Lung microvascular endothelial cell (primary cell): Measurements from ENCODE around the gene PFKFB3. TPM values are rescaled to one million over a fixed set of nuclear protein-coding genes. Genes with fewer than 3 reads are reported as not detected.
"Not testable (repeated sequence)": the region's sequence is repeated elsewhere in the genome, so short reads cannot be mapped to it uniquely, and the experiment has no call there.

Experiments used
- DNase-seq, 2 donors: peaks; one replicate each; pipeline versions ENCODE4 v3.0.0 to v3.0.0-alpha.2; 2010; ENCODE audit warnings: low read depth in 2 of 2
- total RNA-seq: library from RNA; depleted of rRNA; stranded (reverse); fragments of >200 nt; gene quantifications from 2 replicates; pipeline ENCODE4 v1.2.1, GENCODE V29; 2014

The PFKFB3 gene
- 12.9 and 21.0 TPM in 2 replicates for total RNA-seq

DNA sequence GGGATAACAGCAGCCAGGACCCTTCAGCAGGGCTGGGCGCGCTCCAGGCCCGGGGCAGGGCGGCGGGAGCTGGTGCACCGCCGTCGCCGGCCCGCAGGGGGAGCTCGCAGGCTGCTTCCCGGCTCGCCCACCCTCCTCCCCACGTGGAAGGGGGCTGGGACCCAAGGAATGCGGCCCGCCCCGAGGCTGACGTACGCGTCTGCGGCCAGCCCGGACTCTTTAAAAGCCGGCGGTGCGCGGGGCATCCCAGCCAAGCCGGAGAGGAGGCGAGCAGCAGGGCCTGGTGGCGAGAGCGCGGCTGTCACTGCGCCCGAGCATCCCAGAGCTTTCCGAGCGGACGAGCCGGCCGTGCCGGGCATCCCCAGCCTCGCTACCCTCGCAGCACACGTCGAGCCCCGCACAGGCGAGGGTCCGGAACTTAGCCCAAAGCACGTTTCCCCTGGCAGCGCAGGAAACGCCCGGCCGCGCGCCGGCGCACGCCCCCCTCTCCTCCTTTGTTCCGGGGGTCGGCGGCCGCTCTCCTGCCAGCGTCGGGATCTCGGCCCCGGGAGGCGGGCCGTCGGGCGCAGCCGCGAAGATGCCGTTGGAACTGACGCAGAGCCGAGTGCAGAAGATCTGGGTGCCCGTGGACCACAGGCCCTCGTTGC, at the start of gene PFKFB3:
PFKFB3 (plus strand) TSS at position 249 of the 647 bp plus-strand sequence; CDS start at position 578, 329 bp downstream.
- DNase-seq = peak; percentile 96

DNA sequence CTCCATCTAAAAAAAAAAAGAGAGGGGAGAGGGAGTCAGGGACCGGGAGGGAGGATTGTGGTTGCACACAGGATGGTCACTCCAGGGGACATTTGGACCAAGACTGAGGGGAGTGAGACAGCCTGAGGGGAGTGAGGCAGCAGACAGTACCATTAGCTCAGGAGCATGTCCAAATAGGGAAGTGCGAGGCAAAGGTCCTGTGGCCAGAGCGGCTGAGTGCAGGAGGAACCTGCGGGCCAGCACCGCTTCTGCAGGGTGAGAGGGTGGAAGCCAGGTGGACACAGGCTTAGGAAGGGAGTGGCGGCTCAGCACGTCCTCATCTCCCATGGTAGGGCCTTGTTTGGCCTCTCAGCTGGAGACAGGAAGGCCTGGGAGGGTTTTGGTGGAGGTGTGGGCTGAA, 48.9 kb upstream of the PFKFB3 start:
- DNase-seq = no peak

DNA sequence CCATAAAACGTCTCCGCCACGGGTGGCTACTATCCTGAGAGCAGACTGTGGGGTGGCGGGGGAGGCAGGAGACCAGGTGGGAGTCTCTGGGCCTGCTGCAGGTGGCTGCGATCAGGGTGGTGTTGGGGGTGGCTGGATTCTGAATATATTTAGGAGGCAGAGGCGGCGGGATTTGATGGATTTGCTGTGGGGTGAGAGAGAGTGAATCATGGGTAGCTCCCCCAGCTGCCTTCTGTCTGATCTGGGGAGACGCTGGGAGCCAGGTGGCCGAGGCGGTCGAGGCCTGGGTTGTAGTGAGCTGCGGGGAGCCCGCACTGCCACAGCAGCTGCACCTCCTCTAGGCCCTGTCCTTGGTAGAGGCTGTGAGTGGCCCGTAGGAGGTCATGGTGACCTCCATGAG, 48.2 kb upstream of the PFKFB3 start:
- DNase-seq = no peak

DNA sequence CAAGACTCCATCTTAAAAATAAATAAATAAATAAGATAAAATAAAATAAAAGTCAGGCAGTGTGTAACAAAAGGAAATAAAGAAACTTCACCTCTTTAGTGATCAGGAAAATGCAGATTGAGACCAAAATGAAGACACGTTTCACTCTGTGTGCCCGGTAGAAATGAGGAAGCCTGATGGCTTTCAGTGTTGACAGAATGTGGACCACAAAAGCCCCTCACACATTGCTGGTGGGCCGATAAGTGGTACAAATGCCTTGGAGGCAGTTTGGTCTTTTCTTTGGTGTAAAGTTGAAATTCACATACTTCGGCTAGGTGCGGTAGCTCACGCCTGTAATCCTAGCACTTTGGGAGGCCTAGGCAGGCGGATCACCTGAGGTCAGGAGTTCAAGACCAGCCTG, 44.5 kb upstream of the PFKFB3 start:
- DNase-seq = no peak

DNA sequence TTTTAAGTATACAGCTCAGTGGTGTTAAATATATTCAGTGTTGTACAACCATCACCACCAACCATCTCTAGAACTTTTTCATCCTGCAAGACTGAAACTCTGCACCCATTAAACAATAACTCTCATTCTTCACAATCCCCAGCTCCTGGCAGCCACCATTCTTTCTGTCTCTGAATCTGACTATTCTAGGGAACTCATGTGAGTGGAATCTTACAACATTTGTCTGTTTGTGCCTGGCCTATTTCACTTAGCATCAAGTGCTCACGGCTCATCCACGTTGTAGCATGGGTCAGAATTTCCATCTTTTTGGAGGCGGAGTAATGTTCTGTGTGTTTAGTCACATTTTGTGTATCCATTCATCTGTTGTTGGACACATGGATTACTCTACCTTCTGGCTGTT, 40.8 kb upstream of the PFKFB3 start:
- peak in 1 of 2 donors; percentile 43 for DNase-seq

DNA sequence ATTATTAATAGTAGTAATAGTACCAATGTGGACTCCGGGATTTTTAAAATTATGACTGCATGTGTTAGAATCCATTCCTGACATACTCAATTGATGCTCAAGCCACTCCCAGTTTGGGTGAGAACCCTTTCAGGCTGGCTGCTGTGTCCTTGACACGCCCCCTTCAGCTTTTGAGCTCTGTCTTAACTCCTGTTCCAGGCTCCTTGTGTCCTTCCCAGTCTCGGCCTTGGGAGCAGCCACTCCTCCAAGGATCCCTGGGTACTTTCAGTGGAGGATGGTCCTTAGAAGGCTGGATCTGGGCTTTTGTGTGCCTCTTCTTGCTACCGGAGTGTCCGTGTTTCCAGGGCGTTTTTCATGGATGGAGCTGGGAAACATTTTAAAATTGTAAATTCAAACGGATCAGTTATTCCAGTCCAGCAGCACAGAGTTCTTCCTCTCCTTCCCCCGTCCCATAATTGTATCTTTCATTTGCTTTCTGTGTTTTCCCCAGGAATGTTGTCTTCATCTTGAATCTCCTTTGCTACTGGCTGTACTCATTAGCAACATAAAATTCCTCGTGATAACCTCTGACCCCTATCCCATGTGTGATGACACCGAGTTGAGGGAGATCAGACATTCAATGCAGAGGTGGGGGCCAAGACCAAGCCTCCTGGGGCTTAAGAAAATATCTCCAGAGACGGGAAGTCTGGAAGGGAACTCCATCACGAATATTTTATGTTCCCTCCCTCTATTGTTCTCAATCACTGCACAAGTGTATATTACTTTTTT, 40.0 kb upstream of the PFKFB3 start:
- no peak for DNase-seq

DNA sequence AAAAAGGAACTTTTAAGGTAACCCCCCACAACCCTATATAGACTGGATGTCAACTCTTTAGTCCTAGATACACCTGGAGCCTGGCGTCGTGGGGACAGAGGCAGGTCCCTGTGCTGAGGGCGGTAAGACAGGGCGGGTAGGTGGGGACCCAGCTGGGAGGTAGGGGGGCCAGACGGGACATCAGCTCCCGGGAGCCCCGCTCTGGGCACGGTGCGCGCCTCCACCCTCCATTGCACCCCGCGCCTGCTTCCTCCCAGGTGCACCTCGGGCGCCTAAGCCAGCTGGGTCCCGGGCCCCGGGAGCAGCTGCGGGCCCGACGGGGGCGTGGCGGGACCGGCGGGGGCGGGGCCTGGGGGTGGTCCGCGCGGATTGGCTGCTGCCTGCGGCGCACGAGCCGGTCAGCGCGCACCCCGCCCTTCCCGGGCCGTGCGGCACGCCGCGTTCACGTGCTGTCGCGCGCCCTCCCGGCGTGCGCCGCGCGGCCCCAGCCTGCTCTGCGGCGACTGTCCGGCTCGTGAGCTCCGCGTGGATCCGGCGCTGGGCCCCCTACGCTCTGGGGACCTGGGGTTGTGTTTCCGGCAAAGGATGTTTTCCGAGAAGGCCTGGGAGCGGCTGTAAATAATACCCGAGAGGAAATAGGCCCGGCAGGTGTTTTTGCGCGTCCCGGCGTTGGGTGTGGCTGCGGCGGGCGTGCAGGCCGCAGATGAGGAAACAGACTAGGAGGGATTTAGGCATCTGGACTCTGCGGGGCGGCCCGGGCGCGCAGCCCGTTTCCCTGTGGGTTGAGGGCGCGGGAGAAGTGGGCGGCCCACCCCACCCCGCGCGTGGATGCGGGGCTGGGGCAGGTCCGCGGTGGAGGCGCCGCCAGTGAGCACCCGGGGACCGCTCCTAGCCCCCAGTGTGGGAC, 39.1 kb upstream of the PFKFB3 start:
- DNase-seq = peak; percentile 91 to 94

DNA sequence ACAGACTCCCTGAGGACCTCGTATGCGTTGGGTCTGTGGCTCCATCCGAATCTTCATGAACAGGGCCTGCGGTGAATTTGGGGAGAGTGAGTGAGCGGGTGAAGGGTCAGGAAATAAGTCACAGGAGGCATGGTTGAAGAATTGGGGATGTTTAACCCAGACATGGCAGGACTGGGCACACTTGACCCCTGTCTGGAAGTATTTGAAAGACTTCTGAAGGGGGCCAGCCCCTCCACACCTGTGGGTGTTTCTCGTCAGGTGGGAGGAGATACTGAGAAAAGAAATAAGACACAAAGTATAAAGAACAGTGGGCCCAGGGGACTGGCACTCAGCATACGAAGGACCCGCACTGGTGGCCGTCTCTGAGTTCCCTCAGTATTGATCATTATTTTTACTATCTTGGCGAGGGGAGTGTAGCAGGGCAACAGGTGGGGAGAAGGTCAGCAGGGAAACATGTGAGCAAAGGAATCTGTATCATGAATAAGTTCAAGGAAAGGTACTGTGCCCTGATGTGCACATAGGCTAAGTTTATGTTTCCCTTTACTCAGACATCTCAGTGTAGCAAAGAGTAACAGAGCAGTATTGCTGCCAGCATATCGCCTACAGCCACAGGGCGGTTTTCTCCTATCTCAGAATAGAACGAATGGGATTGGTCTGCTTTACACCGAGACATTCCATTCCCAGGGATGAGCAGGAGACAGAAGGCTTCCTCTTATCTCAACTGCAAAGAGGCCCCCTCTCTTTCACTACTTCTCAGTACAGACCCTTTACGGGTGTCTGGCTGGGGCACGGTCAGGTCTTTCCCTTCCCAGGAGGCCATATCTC, 38.2 kb upstream of the PFKFB3 start:
- no peak for DNase-seq

DNA sequence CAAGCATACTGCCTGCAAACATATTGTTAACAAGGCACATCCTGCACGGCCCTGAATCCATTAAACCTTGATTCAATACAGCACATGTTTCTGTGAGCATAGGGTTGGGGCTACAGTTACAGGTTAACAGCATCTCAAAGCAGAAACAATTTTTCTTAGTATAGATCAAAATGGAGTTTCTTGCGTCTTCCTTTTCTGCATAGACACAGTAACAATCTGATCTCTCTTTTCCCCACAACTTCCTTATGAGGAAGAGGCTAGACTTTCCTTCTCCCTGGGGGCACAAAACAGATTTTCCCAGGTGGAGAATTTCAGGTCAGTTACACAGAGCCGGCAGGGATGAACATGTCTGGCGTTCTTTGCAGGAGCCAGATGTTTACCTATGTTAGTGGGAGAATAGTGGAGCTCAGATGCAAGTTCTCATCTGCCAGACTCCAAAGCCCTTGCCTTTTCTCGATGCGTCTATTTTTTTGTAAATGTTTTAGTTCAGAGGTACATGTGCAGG, 37.5 kb upstream of the PFKFB3 start:
- no peak for DNase-seq

DNA sequence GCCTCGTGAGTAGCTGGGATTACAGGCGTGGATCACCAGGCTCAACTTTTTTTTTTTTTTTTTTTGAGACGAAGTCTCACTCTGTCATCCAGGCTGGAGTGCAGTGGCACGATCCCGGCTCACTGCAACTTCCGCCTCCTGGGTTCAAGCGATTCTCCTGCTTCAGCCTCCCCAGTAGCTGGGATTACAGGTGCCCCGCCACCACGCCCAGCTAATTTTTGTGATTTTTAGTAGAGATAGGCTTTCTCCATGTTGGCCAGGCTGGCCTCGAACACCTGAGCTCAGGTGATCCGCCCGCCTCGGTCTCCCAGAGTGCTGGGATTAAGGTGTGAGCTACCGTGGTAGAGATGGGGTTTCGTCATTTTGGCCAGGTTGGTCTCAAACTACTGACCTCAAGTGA, 36.8 kb upstream of the PFKFB3 start:
- DNase-seq = not testable (repeated sequence)

DNA sequence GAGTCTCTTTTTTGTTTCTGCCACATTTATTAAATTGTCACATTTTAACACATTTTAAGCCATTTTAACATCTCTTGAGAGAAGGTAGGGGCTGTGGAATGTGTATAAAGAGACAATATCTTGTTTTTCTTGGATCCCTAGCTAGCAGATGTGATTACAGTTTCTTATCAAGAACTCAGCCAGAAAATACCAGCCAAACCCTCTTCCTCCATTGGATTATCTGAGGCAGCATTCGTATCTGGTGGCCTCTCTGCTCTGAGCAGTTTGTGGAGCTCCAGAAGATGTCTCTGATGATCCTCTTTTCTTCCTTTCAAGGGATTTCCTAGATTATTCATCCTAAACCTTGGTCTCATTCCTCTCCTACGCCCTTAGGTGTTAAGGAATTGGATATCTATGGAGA, 35.3 kb upstream of the PFKFB3 start:
- DNase-seq = no peak

DNA sequence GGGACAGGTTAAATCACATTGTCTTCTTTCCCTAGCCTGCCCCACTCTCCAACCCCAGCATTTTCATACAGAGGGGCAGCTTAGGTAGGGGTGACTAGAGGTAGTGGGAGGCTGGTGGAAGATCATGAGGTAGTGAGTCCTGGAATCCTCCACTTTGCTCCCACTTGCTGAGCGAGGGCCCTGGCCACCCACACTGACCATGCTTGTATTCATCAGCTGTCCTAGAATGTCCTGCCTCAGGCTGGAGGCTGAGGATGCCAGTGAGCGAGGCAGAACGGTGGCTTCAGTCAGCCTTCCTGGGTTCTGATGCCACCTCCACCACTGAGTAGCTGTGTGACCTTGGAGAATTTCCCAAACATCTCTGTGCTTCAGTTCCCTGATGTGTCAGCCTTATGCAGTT, 34.6 kb upstream of the PFKFB3 start:
- DNase-seq = no peak

DNA sequence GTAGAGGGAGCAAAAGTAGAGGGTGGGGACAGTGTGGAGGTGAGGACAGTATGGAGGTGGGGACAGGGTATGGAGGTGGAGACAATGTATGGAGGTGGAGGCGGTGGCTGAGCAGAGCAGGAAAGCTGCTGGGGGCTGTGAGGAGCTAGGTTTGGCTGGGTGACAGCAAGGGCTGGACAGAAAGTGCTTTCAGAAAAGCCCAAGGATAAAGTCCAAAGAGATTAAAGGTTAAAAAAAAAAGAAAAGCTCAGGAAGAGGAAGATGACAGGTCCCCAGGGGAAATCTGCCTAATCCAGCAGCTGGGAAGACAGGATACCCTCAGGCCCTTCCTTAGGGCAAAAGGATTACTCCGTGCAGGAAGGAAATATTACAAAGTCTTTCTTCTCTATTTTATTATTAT, 32.1 kb upstream of the PFKFB3 start:
- peak in 1 of 2 donors; percentile 85 for DNase-seq

DNA sequence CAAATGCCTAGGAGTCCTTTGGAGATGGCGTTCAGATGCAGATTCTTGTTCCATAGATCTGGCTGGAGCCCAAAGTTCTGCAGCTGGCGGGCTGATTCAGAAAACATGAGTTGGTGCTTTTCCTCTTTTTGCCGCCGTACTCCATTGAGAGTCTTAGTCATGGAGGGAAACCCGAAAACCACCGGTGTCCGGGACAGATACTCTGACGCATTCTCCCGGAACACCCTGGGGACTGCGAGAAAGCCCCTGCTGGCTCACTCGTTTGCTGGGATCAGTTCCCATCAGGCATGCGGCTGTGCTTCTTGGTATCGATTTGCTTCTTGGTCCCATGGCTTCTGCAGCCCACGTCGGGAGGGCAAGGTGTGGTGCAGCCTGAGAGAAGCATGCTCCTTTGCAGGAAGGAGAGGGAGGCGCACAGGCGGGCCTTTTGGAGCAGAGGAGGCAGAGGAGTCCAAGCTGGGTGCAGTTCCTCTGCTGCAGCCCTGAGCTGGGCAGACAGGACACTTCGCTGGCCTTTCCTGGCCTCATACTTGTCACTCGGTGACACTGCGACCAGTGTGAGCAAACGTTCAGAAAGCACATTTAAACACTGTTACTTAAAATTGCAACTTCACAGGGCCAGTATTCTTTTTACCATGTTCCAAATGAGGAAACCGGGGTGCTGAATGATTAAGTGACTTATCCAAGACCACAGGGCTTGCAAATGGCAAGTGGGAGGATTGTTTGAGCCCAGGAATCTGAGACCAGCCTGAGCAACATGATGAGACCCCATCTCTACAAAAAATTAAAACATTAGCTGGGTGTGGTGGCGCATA, 30.6 kb upstream of the PFKFB3 start:
- peak; percentile 75 to 97 for DNase-seq

DNA sequence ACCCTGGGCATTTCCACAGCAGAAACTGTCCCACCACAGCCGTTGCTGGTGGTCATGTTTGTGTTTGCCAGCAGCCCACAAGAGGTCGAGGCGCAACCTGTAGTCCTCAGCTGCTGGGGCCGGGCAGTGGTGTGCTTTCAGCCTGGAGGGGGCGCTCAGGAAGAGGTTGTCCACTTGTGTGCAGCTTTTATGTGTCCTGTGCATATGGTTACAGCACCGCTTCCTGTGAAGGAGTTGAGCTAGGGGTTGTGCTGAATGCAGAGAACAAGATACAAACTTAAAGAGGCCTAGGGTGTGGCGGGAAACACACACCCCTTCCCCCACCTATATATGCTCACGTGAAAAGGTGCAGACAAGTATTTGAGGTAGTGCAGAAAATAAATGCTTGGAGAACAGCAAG, 29.5 kb upstream of the PFKFB3 start:
- peak in 1 of 2 donors; percentile 59 for DNase-seq

DNA sequence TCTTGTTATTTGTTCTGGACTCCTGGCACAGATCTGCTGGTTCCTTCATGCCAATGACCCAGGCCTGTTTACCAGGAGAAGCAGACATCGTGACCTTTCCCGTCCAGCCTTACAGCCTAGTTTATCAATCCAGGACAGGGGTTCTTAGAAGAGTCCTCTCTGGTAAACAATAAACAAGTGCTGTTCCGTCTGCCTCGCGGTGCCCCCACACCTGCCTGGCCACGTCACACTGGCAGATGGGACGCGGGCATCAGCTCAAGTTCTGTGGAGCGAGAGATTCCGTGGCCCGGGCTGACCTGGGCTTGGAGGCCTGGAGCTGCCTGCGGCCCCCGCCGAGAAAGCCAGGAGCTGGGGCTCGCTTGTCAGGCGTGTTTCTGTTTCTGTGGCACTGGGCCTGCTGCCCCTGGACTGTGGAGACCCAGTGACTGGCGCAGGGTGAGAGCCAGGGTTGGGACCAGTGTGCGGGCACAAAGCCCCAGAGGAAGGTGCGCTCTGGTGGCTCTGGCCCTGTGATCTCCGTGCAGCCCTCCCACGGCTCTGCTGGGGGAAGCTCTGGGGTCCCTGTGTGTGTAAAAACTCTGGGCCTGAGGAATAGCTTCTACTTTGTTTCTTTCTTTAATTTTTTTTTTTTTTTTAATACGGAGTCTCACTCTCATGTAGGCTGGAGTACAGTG, 28.4 kb upstream of the PFKFB3 start:
- DNase-seq = no peak

DNA sequence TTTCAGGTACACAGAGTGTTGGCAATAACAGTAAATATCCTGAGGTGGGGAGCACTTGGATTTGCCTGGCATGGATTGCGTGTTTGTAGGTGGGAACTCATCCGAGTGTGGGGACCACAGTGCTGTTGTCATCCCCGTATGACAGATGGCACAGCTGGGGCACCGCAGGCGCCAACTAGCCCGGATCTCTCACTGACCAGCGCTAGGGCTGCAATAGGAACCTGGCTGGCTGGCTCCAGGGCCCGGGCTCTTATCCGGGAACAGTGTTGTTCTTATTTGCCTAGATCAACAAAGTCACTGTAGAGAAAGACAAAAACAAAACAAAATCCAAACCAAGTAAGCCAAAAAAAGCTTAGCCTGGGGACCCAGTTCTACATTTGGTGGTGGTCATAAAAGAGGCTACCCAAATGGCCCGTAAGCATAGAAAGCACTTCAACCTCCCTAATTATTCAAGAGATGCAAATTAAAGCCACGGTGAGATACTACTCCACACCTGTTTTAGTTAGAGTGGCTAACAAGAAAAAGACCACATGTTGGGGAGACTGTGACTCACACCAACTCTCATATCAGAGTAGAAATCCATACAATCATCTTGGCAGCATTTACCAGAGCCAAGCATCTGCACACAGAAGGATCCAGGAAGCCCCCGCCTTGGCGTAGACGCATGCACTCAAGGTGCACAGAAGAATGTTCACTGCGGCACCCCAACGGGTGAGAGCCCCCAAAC, 27.2 kb upstream of the PFKFB3 start:
- DNase-seq = peak in 1 of 2 donors; percentile 12

DNA sequence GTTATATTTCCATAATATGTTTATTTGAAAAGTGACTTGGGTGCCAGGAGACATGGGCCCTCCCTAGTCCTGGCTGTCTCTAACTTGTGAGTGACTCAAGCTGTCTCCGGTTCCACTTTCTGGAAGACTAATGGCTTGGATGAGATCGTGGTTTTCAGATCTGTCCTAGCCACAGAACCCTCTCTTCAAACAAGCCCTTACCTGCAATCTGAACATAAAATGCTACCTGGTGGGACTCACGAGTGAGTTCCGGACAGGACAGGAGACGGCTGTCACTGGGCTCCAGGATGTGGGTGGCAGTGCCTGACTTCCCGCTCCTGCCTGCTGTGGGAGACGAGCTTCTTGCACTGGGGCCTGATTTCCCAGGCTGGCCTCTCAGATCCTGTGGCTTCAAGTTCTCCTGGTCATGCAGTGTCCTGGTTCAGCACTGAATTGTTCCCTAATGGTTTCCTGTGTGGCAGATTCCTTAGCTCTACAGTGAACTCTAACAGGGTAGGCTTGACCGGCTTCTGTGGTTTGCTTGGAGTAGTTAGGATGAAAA, 26.0 kb upstream of the PFKFB3 start:
- peak in 1 of 2 donors; percentile 70 for DNase-seq

DNA sequence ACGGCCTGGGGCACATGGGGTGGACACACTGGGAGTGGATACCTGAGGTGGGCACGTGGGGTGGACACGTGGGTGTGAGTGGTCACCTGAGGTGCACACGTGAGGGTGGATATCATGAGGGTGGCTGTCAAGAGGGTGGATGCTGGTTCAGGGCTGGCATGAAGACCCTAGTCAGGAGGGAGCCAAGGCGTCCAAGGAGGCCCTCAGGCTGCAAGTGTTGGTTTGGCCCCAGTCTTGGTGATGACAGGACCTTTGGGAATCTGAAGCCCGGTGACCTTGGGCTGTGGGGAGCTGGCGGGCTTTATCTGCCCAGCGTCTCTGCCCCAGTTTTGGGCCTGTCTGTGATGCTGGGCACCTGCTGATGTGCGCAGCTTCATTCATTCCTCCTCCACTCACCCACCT, 24.9 kb upstream of the PFKFB3 start:
- DNase-seq = no peak
